ENCODE data around the gene EDN2. TPM values are rescaled to one million over a fixed set of nuclear protein-coding genes. Genes with fewer than 3 reads are reported as not detected.

The EDN2 gene
- total and polyA plus RNA-seq, 2 experiments from 2014 or later = 0.40 to 2.3 TPM

DNA sequence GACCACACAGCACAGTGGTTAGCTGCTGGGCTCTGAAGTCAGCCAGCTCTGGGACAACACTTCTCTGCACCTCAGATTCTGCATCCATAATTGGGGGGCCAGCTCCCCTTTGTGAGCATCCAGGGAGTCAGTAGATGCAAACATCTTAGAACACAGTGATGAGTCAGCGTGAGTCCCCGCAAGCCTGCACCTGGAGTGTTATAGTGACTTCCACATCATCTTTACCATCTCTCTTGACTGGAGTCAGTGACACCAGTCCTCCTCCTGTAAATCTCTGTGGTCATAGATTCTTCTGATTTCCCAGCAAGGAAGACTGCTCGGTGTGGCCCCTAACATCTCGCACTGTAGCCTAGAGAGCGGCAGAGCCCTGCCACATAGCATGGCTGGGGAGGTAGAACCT is 13.9 kb upstream of the EDN2 start:
- Histone ChIP-seq H3K4me1 (ENCODE audit: insufficient read depth) (peaks cover 29% of the 10 kb centered on the region), H3K27me3 (no peaks in the 10 kb centered on the region), H3K4me2 (no peak overlapping the region), H3K36me3 (replicated peaks; ENCODE audit: insufficient read depth, low read depth) (no peaks in the 10 kb centered on the region), H3K79me2 (no peaks in the 10 kb centered on the region), H3K9me2 (replicated peaks; ENCODE audit: insufficient read depth) (no peaks in the 10 kb centered on the region), H4K20me1 (ENCODE audit: insufficient read depth, poor library complexity, severe bottlenecking) (no peaks in the 10 kb centered on the region), H3K9me3 (ENCODE audit: low read depth) (no peaks in the 10 kb centered on the region), H2AFZ (no peak overlapping the region), H3K27ac (no peak overlapping the region), H3K4me3 (no peak overlapping the region)
- no peak for DNase-seq (ENCODE audit: low spot score)
- no peak for TF ChIP-seq EZH2phosphoT487 (IDR thresholded peaks at IDR 0.05; ENCODE audit: low read depth, severe bottlenecking, unreplicated experiment)
- TF ChIP-seq, protein P1, sequence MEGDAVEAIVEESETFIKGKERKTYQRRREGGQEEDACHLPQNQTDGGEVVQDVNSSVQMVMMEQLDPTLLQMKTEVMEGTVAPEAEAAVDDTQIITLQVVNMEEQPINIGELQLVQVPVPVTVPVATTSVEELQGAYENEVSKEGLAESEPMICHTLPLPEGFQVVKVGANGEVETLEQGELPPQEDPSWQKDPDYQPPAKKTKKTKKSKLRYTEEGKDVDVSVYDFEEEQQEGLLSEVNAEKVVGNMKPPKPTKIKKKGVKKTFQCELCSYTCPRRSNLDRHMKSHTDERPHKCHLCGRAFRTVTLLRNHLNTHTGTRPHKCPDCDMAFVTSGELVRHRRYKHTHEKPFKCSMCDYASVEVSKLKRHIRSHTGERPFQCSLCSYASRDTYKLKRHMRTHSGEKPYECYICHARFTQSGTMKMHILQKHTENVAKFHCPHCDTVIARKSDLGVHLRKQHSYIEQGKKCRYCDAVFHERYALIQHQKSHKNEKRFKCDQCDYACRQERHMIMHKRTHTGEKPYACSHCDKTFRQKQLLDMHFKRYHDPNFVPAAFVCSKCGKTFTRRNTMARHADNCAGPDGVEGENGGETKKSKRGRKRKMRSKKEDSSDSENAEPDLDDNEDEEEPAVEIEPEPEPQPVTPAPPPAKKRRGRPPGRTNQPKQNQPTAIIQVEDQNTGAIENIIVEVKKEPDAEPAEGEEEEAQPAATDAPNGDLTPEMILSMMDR (IDR thresholded peaks at IDR 0.05; ENCODE audit: poor library complexity) = no peak
- no peak for TF ChIP-seq EZH2 (IDR thresholded peaks at IDR 0.05; ENCODE audit: borderline replicate concordance)
- 89% methylated on average over 5 of the region's 5 CpGs for WGBS (ENCODE audit: low lambda C conversion rate, missing lambda C conversion rate)

DNA sequence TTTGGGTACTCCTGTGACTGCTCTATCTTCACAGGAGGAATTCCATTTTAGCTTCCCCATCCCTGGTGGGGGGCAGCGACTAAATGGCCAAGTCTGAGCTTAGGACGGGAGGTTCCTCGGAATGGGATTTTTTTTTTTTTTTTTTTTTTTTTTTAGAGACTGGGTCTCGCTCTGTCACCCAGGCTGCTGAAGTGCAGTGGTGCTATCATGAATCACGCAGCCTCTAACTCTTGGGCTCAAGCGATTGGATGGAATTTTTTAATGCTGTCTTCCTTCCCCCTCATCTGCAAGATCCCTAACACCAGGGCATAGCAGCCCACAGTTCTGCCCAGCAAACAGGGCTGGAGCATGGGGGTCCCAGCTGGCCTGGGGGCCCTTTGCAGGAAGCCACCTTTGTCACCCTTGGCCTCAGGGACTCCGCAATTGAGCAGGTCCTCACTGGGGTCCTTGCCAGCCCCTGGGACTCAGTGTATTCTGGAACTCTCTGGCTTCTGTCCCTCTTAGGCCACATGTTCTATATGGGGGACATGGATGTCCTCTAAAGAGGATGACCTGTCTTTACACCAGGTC is 13.1 kb upstream of the EDN2 start:
- H3K9me3 ChIP-seq (ENCODE audit: low read depth) = no peaks in the 10 kb centered on the region
- H4K20me1 ChIP-seq (ENCODE audit: insufficient read depth, poor library complexity, severe bottlenecking) = no peaks in the 10 kb centered on the region
- no peak for TF ChIP-seq EZH2phosphoT487 (IDR thresholded peaks at IDR 0.05; ENCODE audit: low read depth, severe bottlenecking, unreplicated experiment)
- TF ChIP-seq, protein P1 (IDR thresholded peaks at IDR 0.05; ENCODE audit: poor library complexity) = no peak
- no peak for TF ChIP-seq EZH2 (IDR thresholded peaks at IDR 0.05; ENCODE audit: borderline replicate concordance)
- no peak overlapping the region for H3K4me3 ChIP-seq
- H3K36me3 ChIP-seq (replicated peaks; ENCODE audit: insufficient read depth, low read depth) = no peaks in the 10 kb centered on the region
- H3K4me2 ChIP-seq = no peak overlapping the region
- DNase-seq (ENCODE audit: low spot score) = no peak
- no peaks in the 10 kb centered on the region for H3K79me2 ChIP-seq
- no peak overlapping the region for H2AFZ ChIP-seq
- WGBS (ENCODE audit: low lambda C conversion rate, missing lambda C conversion rate) = 96% methylated on average over 7 of the region's 7 CpGs
- peak overlapping the region; percentile 91 for H3K27ac ChIP-seq
- no peaks in the 10 kb centered on the region for H3K9me2 ChIP-seq (replicated peaks; ENCODE audit: insufficient read depth)
- peaks cover 33% of the 10 kb centered on the region for H3K4me1 ChIP-seq (ENCODE audit: insufficient read depth)
- H3K27me3 ChIP-seq = no peaks in the 10 kb centered on the region

DNA sequence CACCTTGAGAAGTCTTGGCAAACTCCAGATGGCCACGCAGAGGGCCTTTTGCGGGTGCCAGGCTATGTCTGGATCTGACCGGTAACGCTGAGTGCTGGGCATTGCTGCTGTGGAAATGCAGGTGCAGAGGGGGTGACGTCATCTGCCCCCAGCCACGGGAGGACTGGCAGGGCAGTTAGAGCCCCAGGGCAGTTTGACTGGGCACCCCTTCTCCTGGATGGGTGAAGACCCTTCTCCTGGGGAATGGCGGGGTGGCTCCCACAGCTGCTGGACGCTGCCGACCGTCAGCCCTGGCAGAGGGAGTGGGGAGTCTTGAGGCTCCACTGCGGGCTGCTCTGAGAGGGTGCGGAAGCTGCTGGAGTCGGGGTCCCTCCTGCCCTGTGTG is 12.6 kb upstream of the EDN2 start:
- TF ChIP-seq, protein P1 (IDR thresholded peaks at IDR 0.05; ENCODE audit: poor library complexity) = no peak
- TF ChIP-seq EZH2 (IDR thresholded peaks at IDR 0.05; ENCODE audit: borderline replicate concordance) = no peak
- TF ChIP-seq EZH2phosphoT487 (IDR thresholded peaks at IDR 0.05; ENCODE audit: low read depth, severe bottlenecking, unreplicated experiment) = no peak
- no peaks in the 10 kb centered on the region for H3K36me3 ChIP-seq (replicated peaks; ENCODE audit: insufficient read depth, low read depth)
- peak overlapping the region; percentile 78 for H3K4me2 ChIP-seq
- DNase-seq (ENCODE audit: low spot score) = no peak
- H3K9me2 ChIP-seq (replicated peaks; ENCODE audit: insufficient read depth) = no peaks in the 10 kb centered on the region
- H3K4me1 ChIP-seq (ENCODE audit: insufficient read depth) = peaks cover 33% of the 10 kb centered on the region
- WGBS (ENCODE audit: low lambda C conversion rate, missing lambda C conversion rate) = 91% methylated on average over 13 of the region's 13 CpGs
- no peaks in the 10 kb centered on the region for H3K27me3 ChIP-seq
- H3K9me3 ChIP-seq (ENCODE audit: low read depth) = no peaks in the 10 kb centered on the region
- H3K4me3 ChIP-seq = no peak overlapping the region
- peak overlapping the region; percentile 91 for H3K27ac ChIP-seq
- no peaks in the 10 kb centered on the region for H4K20me1 ChIP-seq (ENCODE audit: insufficient read depth, poor library complexity, severe bottlenecking)
- no peaks in the 10 kb centered on the region for H3K79me2 ChIP-seq
- peak overlapping the region; percentile 37 for H2AFZ ChIP-seq
